Stimulated activated CD8-positive, alpha-beta memory T cell treated with anti-CD3 and anti-CD28 coated beads, Interleukin-12 subunit alpha, Interleukin-12 subunit beta, amount 100 ng/mL, for 24 hours (primary cell): ENCODE data around the gene PLPP3.

Experiments used
- DNase-seq: peaks from one replicate; pipeline ENCODE4 v3.0.0-alpha.2; 2020; ENCODE audit errors: extremely low read depth

The PLPP3 gene

DNA sequence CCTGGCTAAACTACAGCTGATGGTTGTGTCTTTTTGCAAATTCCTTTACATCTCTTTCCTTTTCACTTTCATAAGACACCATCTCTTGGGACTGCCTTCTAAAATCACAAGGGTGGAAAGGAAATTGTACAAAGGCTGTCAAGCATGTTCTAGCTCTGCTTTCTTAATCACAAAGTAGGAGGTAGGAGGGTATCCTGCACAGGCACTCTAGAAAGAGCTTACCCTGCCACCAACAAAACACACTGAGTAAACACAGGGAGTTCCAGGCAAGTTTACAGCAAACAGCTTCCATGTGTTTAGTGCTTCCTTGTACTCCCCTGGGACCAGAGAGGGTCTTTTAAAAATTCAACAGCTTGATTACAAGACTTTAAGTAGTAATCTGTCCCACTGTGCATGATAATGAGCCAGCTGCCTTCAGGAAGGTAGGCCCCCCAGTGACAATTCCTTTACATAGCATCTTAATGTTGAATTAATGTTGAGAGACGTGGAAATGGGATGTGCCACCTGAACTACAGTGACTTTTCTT, 2.4 kb downstream of the PLPP3 start:
- no peak for DNase-seq

DNA sequence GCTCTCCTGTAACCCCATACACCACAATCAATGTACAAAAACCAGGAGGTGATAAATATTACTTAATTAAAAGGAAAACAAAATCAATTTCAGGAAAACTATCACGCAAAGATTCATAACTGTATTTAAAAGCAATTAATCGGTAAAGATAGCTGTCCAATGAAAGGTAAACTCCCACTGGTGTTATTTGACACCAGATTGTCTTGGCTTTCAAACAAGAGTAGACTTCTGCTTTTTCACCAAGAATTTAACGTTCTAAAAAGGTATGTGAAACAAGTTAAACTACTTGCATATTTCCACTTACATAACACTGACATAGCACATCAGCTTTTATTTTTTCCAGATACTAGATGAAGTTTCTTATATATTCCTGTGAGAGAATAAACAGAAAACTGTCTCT, 3.5 kb downstream of the PLPP3 start:
- DNase-seq, result no peak

DNA sequence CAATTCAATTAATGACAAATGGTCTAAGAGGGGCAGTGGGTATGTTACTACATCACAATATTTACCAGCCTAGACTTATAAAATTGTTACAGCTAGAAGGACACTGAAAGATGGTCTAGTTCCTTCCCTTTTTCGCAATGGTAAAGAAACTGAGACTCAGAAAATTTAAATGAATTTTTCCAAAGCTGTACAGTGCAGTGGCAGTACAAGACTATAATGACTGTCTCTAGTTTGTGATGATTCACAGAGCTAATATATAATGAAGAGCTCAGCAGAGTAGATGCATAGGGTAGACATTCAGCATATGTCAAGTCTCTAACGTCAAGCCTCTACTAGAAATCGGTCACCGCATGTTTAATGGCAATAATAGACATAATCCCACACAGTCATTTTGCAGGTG, 4.6 kb downstream of the PLPP3 start:
- no peak for DNase-seq

DNA sequence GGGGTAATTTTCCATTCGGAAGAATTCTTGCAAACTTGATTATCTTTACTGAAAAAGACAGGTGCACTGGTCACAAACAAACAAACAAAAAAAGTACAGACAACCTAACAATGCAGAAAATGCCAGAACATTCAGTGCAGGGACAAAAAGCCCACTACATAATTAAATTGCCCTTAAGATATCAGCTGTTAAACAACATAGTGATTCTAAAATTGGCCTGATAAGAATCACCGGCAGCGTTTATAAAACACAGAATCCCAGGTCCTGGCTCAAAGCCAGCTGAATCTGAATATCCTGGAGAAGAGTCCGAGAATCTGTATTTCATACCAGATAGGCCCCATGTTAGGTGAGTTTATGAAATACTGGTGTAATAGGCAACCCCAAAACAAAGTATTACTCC, 6.1 kb downstream of the PLPP3 start:
- no peak for DNase-seq

DNA sequence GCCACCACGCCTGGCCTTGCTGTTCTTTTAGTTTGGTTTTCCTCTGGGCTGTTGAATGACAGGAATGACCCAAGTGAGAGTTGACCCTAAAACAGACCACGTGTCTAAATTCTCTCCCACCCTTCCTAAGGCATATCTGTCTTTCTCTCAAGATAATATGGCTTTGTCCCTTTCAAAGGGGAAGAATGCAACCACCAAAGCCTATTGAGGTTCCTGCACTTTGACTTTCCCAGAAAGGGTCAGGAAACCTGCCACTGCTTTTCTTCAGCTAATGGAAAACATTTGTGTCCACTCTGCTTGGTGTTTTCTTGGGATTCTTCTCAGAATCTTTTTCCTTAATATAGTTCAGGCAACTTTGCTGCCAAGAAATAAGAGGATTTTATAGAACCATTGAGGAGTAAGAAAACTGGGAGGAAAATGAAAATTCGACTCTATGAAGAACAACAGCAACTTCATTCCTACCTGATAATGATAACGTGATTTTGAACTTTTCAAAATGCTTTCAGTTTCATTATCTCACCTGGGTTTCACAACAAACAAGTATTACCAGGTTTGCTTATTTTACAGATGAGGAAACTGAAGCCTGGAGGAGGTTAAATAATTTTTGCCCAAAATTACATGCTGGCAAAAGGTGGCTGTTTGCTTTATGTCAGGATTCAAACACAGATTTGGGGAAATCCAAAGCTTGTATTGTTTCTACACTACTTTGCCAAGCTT, 6.9 kb downstream of the PLPP3 start:
- no peak for DNase-seq

DNA sequence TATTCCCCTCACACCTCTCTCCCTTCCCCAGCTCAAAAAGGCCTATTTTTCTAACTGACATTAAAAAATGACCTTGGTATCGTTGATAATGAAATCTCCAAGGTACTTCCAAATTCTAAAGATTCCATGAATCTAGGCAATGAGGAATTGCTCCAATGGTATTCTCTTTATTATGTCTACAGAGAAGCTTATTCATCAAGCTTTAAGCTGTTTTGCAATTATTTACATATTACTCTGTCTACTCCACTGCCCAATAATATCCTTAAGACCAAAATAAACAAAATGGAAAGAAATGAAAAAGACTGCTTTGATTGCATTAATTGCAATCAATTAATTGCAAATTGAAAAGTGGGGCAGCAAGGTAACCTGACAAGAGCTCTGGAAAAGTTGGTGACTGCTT, 7.9 kb downstream of the PLPP3 start:
- no peak for DNase-seq

DNA sequence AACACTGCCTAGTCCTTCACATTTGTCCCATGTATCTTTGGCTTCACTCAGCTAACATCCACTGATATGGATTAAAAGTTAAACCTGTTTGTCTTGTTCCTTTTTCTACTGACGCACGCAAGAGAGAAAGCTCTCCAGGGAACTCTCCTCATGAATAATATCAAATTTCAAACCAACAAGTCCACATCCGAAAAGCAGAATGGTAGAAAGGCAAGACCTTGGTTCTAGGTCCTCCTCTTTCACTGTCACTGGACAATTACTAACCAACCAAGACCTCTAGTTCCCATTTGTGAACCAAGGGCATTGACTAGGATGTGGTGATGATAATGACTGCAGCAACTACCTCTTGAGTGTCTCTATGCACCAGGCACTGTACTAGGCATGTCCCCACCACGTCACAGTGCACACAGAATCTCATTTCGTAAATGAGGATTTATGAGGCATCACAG, 8.4 kb downstream of the PLPP3 start:
- DNase-seq, result no peak

DNA sequence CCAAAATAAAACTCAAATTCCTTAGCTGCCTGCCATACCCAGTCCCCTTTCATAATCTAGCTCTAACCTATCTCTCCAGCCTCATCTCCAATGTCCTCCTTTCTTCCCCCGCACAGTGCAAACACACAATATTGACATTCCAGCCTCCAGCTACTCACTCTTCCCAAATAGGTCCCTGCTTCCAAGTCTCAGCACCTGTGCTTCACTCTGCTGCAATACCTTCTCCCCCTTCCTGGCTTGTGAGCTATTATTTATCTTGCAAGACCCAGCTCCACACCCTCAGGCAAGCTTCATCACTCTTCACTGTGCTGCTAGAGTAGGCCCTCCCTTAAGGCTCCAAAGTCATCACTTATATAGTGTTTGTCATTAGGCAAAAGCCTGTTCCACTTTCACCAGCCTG, 9.7 kb downstream of the PLPP3 start:
- DNase-seq, result no peak

DNA sequence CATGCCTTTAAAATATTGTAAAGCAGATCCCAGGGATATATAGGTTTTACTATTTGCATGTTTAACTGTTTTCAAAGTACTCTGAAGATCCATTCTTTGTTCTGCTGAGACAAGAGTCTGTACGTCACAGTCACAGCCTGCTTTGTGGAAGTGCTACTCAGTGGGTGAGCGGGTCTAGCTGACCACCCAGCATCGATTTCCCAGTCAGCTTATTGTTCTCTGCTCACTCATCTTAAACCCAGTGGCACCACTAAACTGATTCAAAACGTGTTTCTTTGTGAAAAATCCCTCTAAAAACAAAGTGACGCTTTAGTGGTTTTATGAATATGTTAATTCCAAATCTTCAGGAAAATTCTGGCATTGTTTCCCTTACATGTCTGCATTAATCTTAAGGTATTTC, 12.4 kb downstream of the PLPP3 start:
- no peak for DNase-seq

DNA sequence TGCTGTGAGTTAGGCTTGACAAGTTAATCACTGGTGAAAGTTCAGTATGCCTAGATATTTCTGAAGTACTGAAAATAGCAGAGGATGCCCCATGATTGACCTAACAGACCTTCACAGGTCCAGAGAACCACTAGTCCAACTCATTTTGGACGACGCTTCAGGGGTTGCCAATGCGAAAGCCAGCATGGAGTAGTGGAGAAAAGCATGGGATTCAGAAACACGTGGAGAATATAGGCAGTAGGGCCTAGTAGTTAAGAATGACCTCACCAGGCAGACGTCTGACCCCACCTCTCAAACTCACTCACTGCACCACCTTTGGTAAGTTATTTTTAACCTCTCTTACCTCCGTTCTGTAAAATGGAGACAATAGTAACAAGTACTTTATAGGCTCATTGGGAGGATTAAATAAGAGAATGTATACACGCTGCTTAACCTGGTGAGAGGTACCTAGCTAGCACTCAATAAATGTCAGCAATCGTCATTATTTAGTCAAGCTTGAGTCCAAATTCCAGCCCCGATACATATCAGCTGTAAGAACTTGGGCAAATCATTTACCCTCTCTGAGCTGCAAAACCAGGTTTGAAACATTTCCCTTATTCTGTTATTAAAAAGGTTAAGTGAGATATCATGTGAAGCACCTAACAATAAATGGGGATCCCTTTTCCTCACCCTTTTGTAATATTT, 13.2 kb downstream of the PLPP3 start:
- DNase-seq, result no peak

DNA sequence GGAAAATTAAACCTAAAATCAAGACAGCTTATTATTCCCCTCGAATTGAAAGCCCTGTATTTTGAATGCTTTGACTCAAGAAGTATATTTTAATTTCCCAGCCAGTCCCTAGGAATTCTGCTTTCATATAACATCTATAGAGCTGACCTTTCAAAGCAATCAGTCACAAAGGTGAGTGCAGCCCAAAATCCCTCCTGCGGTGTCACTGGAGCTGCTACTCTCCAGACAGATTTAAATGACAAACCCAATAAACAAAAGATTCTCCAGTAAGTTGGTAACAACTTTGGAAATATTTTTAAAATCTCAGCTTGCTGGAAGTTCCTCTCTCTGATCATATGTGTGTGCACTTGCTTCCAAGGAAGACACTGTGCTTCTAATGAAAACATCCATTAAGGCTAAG, 14.7 kb downstream of the PLPP3 start:
- no peak for DNase-seq

DNA sequence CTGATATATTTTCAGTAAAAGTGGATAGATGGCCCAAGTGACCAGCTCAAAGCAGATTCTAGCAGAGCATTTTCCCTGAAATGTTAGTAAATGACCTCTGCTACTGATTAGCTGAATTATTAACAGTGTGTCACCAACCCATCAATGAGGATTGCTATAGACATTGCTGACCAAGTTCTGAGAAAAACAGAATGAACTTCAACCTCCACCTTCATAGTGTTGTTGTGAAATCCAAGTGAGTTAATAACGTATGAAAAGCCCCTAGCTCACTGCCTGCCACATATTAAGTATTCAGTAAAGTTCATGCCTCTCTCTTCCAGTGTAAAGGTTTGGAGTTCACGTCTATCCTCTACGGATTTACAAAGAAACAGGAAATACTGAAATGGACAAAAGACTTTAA, 15.8 kb downstream of the PLPP3 start:
- DNase-seq, result no peak

DNA sequence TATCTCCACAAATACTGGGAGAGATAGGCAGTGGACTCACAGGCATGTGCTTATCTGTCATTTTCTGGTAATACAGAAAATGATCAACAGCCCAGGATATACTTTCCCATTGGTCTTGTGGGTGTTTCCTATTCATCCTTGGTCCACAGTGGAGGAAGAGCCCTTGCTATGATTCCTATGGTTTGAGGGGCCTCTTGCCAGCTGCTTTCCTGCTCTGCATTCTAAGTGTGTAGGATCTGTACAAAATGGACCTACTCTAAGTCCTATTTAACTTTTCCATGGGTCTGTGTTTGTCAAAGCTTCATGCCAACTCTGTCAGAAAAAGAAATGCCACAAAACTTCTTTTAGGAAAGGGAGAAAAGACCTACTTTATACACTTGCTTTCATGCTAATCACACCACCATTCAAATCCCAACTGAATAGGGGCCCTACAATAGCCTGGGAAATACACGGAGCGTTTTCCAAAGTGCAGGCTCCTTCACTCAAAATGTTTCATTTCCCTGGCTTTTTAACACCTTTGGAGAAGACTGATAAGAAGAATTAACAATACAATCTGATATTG, 16.4 kb downstream of the PLPP3 start:
- no peak for DNase-seq

DNA sequence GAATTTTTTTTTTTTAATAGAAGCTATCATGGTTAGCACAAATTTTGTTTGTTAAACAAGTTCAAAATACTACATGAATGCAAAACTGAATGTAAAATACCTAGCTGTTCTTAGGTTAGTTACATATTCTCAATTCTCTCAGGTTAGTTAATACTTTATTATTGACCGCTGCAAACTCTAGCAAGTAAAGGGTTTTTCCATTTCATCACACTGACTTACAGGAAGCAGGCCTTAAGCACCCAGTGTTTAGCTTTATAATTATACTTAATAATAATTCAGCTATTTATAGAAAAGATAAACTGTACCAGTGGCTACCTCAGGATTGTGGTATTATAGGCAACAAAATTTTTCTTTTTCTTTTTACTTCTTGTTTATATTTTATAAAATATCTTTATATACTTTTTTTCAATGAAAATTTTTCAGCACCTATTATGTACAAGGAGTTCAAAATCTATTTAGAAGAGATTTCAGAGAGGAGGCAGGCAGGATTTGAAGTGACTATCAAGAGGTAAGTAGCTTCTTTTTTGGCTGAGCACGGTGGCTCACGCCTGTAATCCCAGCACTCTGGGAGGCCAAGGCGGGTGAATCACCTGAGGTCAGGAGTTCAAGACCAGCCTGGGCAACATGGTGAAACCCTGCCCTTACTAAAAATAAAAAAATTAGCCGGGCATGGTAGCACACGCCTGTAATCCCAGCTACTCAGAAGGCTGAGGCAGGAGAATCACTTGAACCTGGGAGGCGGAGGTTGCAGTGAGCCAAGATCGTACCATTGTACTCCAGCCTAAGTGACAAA, 17.9 kb downstream of the PLPP3 start:
- no peak for DNase-seq

DNA sequence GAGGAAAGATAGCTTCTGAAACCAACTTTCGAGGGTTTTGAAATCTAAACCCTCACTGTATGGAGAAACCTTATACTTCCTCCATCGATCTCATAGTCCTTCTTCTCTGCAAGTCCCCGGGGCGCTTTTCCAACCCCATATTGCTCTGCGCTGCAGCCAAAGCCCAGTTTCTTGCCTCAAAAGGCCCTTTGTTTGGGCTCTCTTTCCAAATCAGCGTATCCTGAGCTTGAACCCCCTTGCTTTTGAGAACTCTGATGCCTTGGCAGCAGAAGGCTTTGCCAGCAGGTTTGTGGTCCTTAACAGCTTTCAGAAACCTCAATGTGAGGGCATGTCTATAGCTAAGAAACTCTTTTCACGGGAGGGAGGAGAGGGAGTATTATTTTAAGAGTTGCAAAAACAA, 21.6 kb downstream of the PLPP3 start:
- DNase-seq, result no peak

DNA sequence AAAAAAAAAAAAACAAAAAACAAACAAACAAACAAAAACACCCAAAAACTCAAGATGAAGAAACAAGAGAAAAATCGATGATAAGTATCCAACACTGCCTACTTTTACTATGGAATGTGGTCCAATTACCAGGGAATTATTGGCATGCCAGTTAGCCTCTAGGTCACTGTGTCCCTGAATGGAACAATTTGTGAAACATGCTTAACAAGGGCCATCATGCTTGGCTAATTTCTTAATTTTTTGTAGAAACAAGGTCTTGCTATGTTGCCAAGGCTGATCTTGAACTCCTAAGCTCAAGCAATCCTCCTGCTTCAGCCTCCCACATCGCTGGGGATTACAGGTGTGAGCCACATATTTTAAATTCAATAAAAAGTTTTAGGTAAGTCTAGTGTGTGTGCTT, 23.9 kb downstream of the PLPP3 start:
- DNase-seq, result no peak

DNA sequence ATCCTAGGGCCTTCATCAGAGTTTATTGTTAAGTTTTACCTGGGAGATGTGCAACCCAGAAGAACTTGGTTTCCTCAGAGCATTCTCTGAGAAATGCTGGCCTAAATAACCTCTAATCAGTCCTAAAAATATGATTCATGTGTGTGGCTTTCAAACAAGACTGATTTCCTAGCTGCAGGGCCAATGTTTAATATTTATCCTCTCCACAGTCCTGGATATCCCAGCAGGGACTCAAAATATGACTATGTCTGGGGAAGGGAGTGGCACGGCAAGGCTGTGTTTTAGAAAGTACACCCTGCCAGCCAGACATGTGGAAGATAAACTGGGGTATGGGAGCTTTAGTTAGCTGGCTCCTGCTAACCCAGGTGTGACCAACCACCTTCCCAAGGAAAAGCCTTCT, 26.3 kb downstream of the PLPP3 start:
- no peak for DNase-seq

DNA sequence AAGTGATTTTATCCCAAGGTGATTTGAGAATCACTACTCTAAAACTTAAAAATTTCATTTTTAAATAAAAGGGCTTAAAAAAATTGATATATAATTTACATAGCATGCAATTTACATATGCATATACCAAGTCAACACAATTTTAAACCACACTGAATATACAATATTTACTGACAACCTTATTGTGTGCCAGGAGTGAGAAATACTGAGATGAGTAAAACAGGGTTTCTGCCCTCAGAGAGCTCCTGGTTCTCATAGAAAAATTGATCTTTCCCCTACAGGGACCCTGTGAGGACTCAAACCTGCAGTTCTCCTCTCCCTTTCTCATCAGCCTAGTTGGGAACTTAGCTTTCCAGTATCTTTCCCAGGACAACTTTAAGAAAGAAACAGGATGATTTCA, 27.0 kb downstream of the PLPP3 start:
- DNase-seq, result no peak

DNA sequence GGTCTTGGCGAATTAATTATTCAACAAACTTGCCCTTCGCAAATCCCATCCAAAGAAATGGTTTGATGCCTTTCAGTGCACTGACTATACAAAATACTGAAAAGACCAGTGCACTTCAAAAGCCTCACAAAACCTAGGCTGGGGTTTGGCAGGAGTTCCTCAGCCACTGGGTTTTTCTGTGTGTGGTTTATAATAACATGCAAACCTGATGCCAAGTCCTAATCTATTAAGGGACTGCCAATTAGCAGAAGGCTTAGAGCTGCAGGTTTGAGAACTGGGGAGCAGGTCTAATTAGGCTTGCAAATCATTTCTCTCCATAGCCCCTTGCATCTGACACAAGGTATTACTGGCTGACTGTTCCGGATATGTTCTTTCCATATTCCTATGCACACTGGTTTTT, 27.7 kb downstream of the PLPP3 start:
- DNase-seq, result no peak

DNA sequence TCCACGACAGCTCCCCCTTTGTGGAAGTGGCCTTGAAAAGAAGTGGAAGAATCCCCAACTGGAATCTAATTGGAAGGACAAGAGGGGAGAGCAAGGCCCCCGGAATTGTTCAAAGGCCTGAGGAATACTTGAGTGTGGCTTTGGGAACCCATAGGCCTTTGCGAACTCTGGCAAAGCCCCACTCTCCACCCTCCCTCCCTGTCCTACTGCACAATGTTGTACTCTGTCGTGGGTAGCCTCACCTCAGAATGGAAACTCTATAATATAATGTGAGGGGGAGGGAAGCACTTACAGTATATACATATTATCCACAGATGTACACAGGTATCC, 28.5 kb downstream of the PLPP3 start:
- no peak for DNase-seq

DNA sequence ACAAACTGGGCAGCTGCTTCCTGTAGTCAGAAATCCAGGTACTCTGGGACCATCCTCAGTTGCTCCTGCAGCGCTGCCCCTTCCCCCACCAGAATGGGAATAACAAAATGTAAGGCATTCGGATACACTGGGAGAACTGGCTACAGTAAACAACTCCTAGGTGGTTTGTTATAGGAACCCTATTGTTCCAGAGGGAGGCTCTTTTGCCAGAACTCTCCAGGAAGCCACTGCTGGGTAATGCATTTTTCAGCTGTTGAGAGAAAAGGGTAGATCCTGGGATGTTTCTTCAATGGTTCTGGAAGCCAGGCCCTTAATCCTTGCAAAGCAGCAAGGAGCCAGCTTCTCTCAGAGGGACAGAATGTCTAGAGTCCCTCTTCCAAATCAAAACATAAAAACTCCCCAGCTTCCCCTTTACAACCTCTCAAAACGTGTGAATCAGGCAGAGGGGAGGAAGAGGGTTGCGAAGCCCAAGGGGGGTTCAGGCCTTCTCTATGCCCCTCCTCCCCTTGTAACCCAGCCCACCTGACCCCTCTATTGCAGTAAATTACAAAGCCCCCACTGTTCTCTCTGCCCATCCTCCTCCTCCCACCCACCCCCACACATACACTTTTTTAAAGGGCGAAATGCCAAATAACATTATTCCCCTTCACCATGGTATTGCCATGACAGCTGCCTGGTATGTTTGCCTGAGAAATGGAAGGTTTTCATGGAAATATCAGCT, 29.1 kb downstream of the PLPP3 start:
- no peak for DNase-seq

DNA sequence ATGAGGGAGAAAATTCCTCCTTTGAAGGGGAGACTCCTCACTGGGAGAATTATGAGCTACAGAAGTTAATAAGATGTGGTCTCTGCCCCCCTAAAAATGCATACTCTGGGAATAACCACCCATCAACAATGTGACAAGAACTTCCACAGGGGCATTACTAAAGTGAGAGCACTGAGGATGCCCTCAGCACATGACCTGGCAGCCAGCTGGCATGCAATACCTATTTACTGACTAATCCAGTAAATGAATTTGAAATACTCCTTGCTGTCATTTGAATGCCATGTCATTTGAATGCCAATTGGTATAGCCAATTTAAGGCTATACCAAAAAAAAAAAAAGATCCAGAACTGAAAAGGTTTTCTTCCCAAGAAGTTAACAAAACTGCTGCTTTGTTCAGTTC, 30.8 kb downstream of the PLPP3 start:
- DNase-seq, result no peak
